SK-N-SH (cell line): Measurements from ENCODE around the gene AGMO.

Source experiments
- CTCF ChIP-seq: fragments of 200-600 bp; sonication (generic); IDR thresholded peaks from 2 replicates; pipeline ENCODE4 v1.6.1; 2017; ENCODE audit warnings: antibody characterized with exemption, mild to moderate bottlenecking, moderate library complexity
- EP300 ChIP-seq, 2 experiments: IDR thresholded peaks; 2 replicates each; pipeline versions ENCODE4 v1.4.0 to v1.6.1; 2012; ENCODE audit warnings: borderline replicate concordance in 1 of 2, low read depth in 1 of 2, low read length in 1 of 2
- JUND ChIP-seq: IDR thresholded peaks from 2 replicates; pipeline ENCODE4 v1.4.0; 2012
- NFIC ChIP-seq: IDR thresholded peaks from 2 replicates; pipeline ENCODE4 v1.4.0; 2012; ENCODE audit warnings: borderline replicate concordance
- REST ChIP-seq: IDR thresholded peaks from 2 replicates; pipeline ENCODE4 v1.6.1; 2012; ENCODE audit warnings: mild to moderate bottlenecking, low read depth, low read length, moderate library complexity
- RXRA ChIP-seq: IDR thresholded peaks from 2 replicates; pipeline ENCODE4 v1.4.0; 2012; ENCODE audit warnings: low read depth, mild to moderate bottlenecking, borderline replicate concordance
- TEAD4 ChIP-seq: IDR thresholded peaks from 2 replicates; pipeline ENCODE4 v1.4.0; 2012; ENCODE audit warnings: mild to moderate bottlenecking, borderline replicate concordance; ENCODE audit not compliant: insufficient read depth
- ZBTB33 ChIP-seq: IDR thresholded peaks from 2 replicates; pipeline ENCODE4 v1.4.0; 2012; ENCODE audit warnings: low read depth, borderline replicate concordance

GRCh38 chr7:15601175-15601574 is 39.4 kb upstream of the AGMO start:
- TF ChIP-seq NFIC (no peak), CTCF (no peak), JUND (no peak), REST (no peak), EP300 (IDR thresholded peaks at IDR 0.05; ENCODE audit: borderline replicate concordance in 1 of 2, low read depth in 1 of 2, low read length in 1 of 2) (no peak), TEAD4 (no peak), RXRA (no peak), ZBTB33 (no peak)
